Endothelial cell of umbilical vein (primary cell): ENCODE data around the gene SCTR.

ENCODE experiments used
- FOS ChIP-seq: IDR thresholded peaks from 2 replicates; pipeline ENCODE4 v1.6.1; 2011; ENCODE audit warnings: mild to moderate bottlenecking, low read length, moderate library complexity, borderline replicate concordance; ENCODE audit not compliant: insufficient read depth
- POLR2A ChIP-seq: IDR thresholded peaks from 2 replicates; pipeline ENCODE4 v1.6.1; 2012; ENCODE audit warnings: low read depth, mild to moderate bottlenecking, control low read depth, low read length

DNA sequence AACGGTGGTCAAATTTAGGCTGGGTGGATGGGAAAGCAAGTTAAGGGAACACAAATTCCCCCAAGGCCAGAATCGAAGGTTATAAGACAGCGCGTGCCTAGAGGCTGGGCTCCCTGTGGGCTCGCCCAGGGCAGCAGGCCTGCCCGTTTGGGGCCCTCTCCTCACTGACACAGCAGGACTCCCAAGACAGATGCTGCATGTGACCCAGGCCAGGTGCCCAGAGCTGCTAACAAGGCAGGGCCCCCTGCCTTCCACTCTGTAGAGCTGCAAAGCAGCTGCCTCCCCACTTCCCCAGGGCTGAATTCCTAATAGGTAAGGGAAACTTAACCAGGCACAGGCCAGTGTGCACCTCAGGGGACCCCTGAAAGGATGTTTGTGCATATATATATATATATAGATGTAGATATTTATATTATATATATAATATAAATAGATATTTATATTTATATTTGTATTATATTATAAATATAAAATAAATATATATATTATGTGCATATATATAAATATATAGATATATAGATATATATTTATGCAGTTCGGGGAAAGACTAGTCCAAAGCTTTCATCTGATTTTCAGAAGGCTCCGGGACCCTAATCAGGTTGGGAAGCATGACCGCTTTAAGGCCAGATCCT lies 48.9 kb downstream of the SCTR start:
- no peak for TF ChIP-seq FOS
- TF ChIP-seq POLR2A, result no peak
